ENCODE data around the gene FARP1. TPM values are rescaled to one million over a fixed set of nuclear protein-coding genes. Genes with fewer than 3 reads are reported as not detected.

The FARP1 gene
- total and polyA plus RNA-seq, 2 of the 13 experiments (the other 11 are each of a cell fraction or from before 2014, with no cell fraction given), result 70.6 to 126 TPM

GRCh38 chr13:98246538-98247172 is 103.8 kb downstream of the FARP1 start (continued):
- TF ChIP-seq, protein P1, sequence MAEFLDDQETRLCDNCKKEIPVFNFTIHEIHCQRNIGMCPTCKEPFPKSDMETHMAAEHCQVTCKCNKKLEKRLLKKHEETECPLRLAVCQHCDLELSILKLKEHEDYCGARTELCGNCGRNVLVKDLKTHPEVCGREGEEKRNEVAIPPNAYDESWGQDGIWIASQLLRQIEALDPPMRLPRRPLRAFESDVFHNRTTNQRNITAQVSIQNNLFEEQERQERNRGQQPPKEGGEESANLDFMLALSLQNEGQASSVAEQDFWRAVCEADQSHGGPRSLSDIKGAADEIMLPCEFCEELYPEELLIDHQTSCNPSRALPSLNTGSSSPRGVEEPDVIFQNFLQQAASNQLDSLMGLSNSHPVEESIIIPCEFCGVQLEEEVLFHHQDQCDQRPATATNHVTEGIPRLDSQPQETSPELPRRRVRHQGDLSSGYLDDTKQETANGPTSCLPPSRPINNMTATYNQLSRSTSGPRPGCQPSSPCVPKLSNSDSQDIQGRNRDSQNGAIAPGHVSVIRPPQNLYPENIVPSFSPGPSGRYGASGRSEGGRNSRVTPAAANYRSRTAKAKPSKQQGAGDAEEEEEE (CRISPR knock-in tag; IDR thresholded peaks at IDR 0.05; ENCODE audit: borderline replicate concordance), result no peak
- TF ChIP-seq HIVEP1 (CRISPR knock-in tag; IDR thresholded peaks at IDR 0.05) (no peak), GTF2F1 (IDR thresholded peaks at IDR 0.05; ENCODE audit: low read length) (no peak), NR1H2 (CRISPR knock-in tag; IDR thresholded peaks at IDR 0.05; ENCODE audit: borderline replicate concordance, low read depth) (no peak), ELK4 (CRISPR knock-in tag; IDR thresholded peaks at IDR 0.05; ENCODE audit: borderline replicate concordance) (no peak), FOXJ3 (CRISPR knock-in tag; IDR thresholded peaks at IDR 0.05; ENCODE audit: borderline replicate concordance) (peak; percentile 80; the same call in 1 of the 2 replicates), RCOR2 (CRISPR knock-in tag; IDR thresholded peaks at IDR 0.05) (peak; percentile 57; the same call in 1 of the 2 replicates), FOXO1 (CRISPR knock-in tag; IDR thresholded peaks at IDR 0.05) (peak; percentile 42; the same call in 1 of the 2 replicates), SYNCRIP (IDR thresholded peaks at IDR 0.05; ENCODE audit: insufficient read depth, low read depth, low read length) (no peak), ATF7-NPFF (CRISPR knock-in tag; IDR thresholded peaks at IDR 0.05; ENCODE audit: low read depth) (no peak), HDAC2 (CRISPR knock-in tag; IDR thresholded peaks at IDR 0.05) (peak; percentile 70), SP1 (IDR thresholded peaks at IDR 0.05) (no peak), SP1 (CRISPR knock-in tag; IDR thresholded peaks at IDR 0.05) (no peak), ZNF143 (CRISPR knock-in tag; IDR thresholded peaks at IDR 0.05) (no peak), ZNF781 (CRISPR knock-in tag; IDR thresholded peaks at IDR 0.05; ENCODE audit: borderline replicate concordance, not compliant biosample characterization) (no peak), NR2F1 (CRISPR knock-in tag; IDR thresholded peaks at IDR 0.05) (no peak), RXRB (CRISPR knock-in tag; IDR thresholded peaks at IDR 0.05; ENCODE audit: borderline replicate concordance) (peak; percentile 59), FOXK2 (IDR thresholded peaks at IDR 0.05) (no peak), ZNF570 (CRISPR knock-in tag; IDR thresholded peaks at IDR 0.05; ENCODE audit: borderline replicate concordance) (no peak), ZNF207 (IDR thresholded peaks at IDR 0.05; ENCODE audit: borderline replicate concordance) (no peak), MYC (CRISPR knock-in tag; IDR thresholded peaks at IDR 0.05; ENCODE audit: borderline replicate concordance) (no peak), RFX5 (IDR thresholded peaks at IDR 0.05; ENCODE audit: low read depth, low read length) (no peak), ZNF672 (CRISPR knock-in tag; IDR thresholded peaks at IDR 0.05) (no peak), ZNF256 (CRISPR knock-in tag; conservative IDR thresholded peaks at IDR 0.05) (no peak), ZNF670 (CRISPR knock-in tag; IDR thresholded peaks at IDR 0.05; ENCODE audit: borderline replicate concordance) (no peak), ZNF543 (CRISPR knock-in tag; IDR thresholded peaks at IDR 0.05) (peak; percentile 59; the same call in 1 of the 2 replicates)
- TF ChIP-seq, protein P2, sequence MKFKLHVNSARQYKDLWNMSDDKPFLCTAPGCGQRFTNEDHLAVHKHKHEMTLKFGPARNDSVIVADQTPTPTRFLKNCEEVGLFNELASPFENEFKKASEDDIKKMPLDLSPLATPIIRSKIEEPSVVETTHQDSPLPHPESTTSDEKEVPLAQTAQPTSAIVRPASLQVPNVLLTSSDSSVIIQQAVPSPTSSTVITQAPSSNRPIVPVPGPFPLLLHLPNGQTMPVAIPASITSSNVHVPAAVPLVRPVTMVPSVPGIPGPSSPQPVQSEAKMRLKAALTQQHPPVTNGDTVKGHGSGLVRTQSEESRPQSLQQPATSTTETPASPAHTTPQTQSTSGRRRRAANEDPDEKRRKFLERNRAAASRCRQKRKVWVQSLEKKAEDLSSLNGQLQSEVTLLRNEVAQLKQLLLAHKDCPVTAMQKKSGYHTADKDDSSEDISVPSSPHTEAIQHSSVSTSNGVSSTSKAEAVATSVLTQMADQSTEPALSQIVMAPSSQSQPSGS (CRISPR knock-in tag; IDR thresholded peaks at IDR 0.05), result peak; percentile 96
- TF ChIP-seq, protein P3, sequence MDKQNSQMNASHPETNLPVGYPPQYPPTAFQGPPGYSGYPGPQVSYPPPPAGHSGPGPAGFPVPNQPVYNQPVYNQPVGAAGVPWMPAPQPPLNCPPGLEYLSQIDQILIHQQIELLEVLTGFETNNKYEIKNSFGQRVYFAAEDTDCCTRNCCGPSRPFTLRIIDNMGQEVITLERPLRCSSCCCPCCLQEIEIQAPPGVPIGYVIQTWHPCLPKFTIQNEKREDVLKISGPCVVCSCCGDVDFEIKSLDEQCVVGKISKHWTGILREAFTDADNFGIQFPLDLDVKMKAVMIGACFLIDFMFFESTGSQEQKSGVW (CRISPR knock-in tag; IDR thresholded peaks at IDR 0.05; ENCODE audit: borderline replicate concordance), result no peak

Measured in HepG2 (cell line).